Measurements from ENCODE around the gene CPPED1.

Gene CPPED1, protein sequence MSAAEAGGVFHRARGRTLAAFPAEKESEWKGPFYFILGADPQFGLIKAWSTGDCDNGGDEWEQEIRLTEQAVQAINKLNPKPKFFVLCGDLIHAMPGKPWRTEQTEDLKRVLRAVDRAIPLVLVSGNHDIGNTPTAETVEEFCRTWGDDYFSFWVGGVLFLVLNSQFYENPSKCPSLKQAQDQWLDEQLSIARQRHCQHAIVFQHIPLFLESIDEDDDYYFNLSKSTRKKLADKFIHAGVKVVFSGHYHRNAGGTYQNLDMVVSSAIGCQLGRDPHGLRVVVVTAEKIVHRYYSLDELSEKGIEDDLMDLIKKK

DNA sequence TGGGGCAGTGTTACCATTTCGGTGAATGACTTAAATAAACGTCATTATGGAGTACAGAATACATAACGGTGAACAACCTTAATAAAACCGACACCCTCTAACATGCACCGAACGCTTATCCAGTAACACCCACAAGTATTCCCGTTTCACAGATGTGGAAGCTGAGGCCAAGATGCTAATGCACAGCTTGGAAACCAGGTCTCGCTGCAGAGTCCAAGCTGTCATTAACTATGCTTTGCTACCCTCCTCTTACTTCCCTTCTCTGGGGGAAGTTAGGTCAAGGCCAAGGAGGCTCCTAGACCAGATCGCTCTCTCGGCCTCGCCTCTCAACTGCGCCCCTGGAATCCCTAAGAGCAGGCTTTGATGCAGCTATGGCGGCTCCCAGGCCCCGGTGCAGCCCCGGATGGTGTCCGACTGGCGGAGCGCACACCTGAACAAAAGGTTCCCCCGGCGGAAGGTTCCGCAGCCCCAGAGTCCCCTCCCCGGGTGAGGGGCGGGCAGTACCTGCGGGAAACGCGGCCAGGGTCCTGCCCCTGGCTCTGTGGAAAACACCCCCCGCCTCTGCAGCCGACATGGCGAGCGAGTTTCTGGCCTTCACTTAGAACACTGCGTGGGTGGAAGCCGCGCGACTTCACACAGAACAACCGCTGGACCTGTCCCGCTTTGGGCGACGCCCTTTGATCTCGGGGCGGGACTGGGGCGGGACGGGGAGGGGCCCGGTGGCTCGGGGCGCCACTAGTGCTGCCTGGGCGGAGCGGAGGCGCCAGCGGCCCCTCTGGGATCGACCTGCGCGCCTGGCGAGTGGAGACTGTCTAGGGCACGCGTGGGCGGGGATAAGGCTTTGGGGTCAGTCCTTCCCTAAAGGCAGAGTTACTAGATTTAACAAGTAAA, at the start of gene CPPED1:
TSS of gene CPPED1 (minus strand) at position 685 of the 891 bp plus-strand sequence. CDS start at position 574, 111 bp downstream.
- Histone ChIP-seq H3K9ac (ENCODE audit: insufficient read length) (peak within 1 kb of the TSS; percentile 52), H3K27ac (0 out of 2 replicates have a peak within 1 kb of the TSS, but pooled peaks have one; percentile 48), H3K9me3 (ENCODE audit: low read depth, low read length) (no peaks in the 10 kb centered on the region), H3K4me3 (peak within 1 kb of the TSS; percentile 78), H3K36me3 (ENCODE audit: insufficient read depth, low read length) (no peaks in the 10 kb centered on the region)
- no peak for TF ChIP-seq FOXP2 (optimal IDR thresholded peaks at IDR 0.05; ENCODE audit: control extremely low read depth, extremely low read length, insufficient read depth)
- TF ChIP-seq EZH2 (IDR thresholded peaks at IDR 0.05), result no peak
- peak; percentile 66 for TF ChIP-seq POLR2AphosphoS5 (IDR thresholded peaks at IDR 0.05; ENCODE audit: borderline replicate concordance, low read depth, low read length)
- DNase-seq (ENCODE audit: low read depth, low spot score), result peak; percentile 55

DNA sequence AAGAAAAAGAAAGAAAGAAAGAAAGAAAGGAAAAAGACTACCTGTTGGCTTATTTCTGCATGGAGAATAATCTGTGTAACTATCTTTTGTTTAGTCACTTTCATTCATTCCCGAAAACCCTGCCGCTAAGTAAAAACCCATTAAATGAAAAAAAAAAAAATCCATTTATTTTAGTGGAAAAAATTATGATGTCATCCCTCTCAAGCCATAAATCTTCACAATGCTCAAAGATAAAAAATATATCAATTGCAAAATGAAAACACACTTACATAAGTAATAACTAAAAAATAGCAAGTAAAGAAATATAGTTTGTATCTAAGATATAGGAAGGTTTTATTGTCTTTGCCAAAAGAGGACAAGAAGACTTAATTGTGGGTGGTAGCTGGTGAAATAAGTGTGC, 46.5 kb upstream of the CPPED1 start:
- no peak overlapping the region for H3K9ac ChIP-seq (ENCODE audit: insufficient read length)
- TF ChIP-seq FOXP2 (optimal IDR thresholded peaks at IDR 0.05; ENCODE audit: control extremely low read depth, extremely low read length, insufficient read depth) (no peak), POLR2AphosphoS5 (IDR thresholded peaks at IDR 0.05; ENCODE audit: borderline replicate concordance, low read depth, low read length) (no peak), EZH2 (IDR thresholded peaks at IDR 0.05) (no peak)
- H3K36me3 ChIP-seq (ENCODE audit: insufficient read depth, low read length), result no peaks in the 10 kb centered on the region
- H3K9me3 ChIP-seq (ENCODE audit: low read depth, low read length), result no peaks in the 10 kb centered on the region
- no peak overlapping the region for H3K4me3 ChIP-seq
- H3K27ac ChIP-seq, result no peak overlapping the region
- no peak for DNase-seq (ENCODE audit: low read depth, low spot score)

DNA sequence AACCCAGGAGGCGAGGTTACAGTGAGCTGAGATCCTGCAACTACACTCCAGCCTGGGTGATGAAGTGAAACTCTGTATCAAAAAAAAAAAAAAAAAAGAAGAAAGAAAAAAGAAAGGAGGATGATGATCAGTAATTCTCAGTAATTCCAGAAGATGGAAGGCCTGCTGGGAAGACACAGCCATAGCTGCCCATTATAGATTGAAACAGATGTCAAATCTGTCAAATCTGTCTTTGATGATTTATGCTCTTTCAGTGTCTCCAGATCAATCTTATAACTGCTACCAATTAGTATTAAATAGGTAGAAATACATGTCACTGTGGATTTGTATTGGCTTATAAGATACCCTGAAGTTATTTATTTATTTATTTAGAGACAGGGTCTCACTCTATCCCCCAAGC, 42.9 kb upstream of the CPPED1 start:
- TF ChIP-seq EZH2 (IDR thresholded peaks at IDR 0.05), result no peak
- Histone ChIP-seq H3K9me3 (ENCODE audit: low read depth, low read length) (no peaks in the 10 kb centered on the region), H3K4me3 (no peak overlapping the region), H3K27ac (no peak overlapping the region), H3K9ac (ENCODE audit: insufficient read length) (no peak overlapping the region), H3K36me3 (ENCODE audit: insufficient read depth, low read length) (no peaks in the 10 kb centered on the region)
- DNase-seq (ENCODE audit: low read depth, low spot score), result no peak

DNA sequence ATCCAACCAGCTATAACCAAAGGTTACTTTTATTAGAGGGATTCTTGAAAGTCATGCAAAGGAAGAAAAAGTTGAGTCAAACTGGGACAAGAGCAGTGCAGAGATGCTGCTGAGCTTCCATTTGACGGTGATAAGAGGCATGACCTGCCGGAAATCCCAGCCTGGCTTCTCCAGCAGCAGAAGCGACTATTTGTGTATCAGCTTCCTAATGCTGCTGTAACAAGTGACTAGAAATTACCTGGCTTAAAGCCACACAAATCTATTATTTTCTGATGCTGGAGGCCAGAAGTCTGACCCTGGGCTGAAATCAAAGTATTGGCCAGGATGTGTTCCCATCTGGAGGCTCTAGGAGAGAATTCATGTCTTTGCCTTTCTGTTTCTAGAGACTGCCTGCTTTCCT, 41.6 kb upstream of the CPPED1 start:
- Histone ChIP-seq H3K4me3 (no peak overlapping the region), H3K27ac (no peak overlapping the region), H3K9ac (ENCODE audit: insufficient read length) (no peak overlapping the region), H3K9me3 (ENCODE audit: low read depth, low read length) (no peaks in the 10 kb centered on the region), H3K36me3 (ENCODE audit: insufficient read depth, low read length) (no peaks in the 10 kb centered on the region)
- TF ChIP-seq POLR2AphosphoS5 (IDR thresholded peaks at IDR 0.05; ENCODE audit: borderline replicate concordance, low read depth, low read length) (no peak), FOXP2 (optimal IDR thresholded peaks at IDR 0.05; ENCODE audit: control extremely low read depth, extremely low read length, insufficient read depth) (no peak), EZH2 (IDR thresholded peaks at IDR 0.05) (no peak)
- no peak for DNase-seq (ENCODE audit: low read depth, low spot score)

DNA sequence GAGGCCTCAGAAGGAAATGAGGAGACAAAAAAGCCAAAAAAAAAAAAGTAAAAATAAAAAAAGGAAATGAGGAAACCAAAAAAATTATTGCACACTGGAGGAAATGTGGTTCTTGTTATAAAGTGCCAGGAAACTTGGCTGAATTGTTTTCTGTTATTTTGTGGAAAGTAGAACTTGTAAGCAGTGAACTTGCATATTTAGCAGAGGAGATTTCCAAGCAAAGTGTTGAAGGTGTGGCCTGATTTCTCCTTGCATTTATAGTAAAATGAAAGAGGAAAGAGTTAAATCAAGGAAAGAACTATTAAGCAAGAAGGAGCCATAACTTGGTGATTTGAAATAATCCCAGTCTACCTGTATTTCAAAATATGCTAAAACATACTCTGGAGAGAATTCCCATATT, 34.1 kb upstream of the CPPED1 start:
- Histone ChIP-seq H3K27ac (no peak overlapping the region), H3K9ac (ENCODE audit: insufficient read length) (no peak overlapping the region), H3K9me3 (ENCODE audit: low read depth, low read length) (no peaks in the 10 kb centered on the region), H3K4me3 (no peak overlapping the region), H3K36me3 (ENCODE audit: insufficient read depth, low read length) (no peaks in the 10 kb centered on the region)
- TF ChIP-seq POLR2AphosphoS5 (IDR thresholded peaks at IDR 0.05; ENCODE audit: borderline replicate concordance, low read depth, low read length) (no peak), EZH2 (IDR thresholded peaks at IDR 0.05) (no peak), FOXP2 (optimal IDR thresholded peaks at IDR 0.05; ENCODE audit: control extremely low read depth, extremely low read length, insufficient read depth) (no peak)
- no peak for DNase-seq (ENCODE audit: low read depth, low spot score)

DNA sequence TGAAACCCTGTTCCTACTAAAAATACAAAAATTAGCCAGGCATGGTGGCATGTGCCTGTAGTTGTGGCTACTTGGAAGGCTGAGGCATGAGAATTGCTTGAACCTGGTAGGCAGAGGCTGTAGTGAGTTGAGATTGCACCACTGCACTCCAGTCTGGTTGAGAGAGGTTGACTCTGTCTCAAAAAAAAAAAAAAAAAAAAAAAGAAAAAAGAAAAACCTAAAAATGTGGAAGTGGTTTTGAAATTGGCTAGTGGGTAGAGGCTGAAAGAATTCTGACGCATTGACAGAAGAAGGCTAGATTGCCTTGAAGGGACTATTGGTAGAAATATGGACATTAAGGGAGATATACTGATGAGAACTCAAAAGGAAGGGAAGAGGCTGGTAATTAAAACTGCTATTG, 33.6 kb upstream of the CPPED1 start:
- no peak for DNase-seq (ENCODE audit: low read depth, low spot score)
- Histone ChIP-seq H3K9me3 (ENCODE audit: low read depth, low read length) (no peaks in the 10 kb centered on the region), H3K27ac (no peak overlapping the region), H3K36me3 (ENCODE audit: insufficient read depth, low read length) (no peaks in the 10 kb centered on the region), H3K4me3 (no peak overlapping the region), H3K9ac (ENCODE audit: insufficient read length) (no peak overlapping the region)
- TF ChIP-seq POLR2AphosphoS5 (IDR thresholded peaks at IDR 0.05; ENCODE audit: borderline replicate concordance, low read depth, low read length), result no peak
- TF ChIP-seq FOXP2 (optimal IDR thresholded peaks at IDR 0.05; ENCODE audit: control extremely low read depth, extremely low read length, insufficient read depth), result no peak
- TF ChIP-seq EZH2 (IDR thresholded peaks at IDR 0.05), result no peak

DNA sequence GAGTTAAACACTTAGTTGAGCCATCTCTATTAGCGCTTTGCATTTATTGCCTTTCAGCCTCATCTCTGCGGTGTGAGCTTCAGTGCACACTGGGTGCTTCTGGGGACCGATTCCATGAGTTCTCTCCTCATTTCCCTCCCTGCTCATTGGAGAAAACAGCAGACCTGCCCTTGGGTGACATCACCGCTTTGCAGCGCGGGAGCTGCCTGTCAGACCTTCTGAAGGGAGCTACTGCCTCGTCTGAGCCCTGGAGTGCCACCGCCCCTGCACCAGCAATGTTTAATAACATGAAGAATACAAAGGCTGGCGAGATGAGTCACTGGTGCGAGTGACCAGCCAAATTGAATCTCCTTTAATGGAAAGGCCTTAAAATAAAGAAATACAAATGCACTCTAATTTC, 30.2 kb upstream of the CPPED1 start:
- Histone ChIP-seq H3K9me3 (ENCODE audit: low read depth, low read length) (no peaks in the 10 kb centered on the region), H3K9ac (ENCODE audit: insufficient read length) (no peak overlapping the region), H3K27ac (no peak overlapping the region), H3K36me3 (ENCODE audit: insufficient read depth, low read length) (no peaks in the 10 kb centered on the region), H3K4me3 (no peak overlapping the region)
- DNase-seq (ENCODE audit: low read depth, low spot score), result no peak
- TF ChIP-seq EZH2 (IDR thresholded peaks at IDR 0.05) (no peak), FOXP2 (optimal IDR thresholded peaks at IDR 0.05; ENCODE audit: control extremely low read depth, extremely low read length, insufficient read depth) (no peak), POLR2AphosphoS5 (IDR thresholded peaks at IDR 0.05; ENCODE audit: borderline replicate concordance, low read depth, low read length) (no peak)

DNA sequence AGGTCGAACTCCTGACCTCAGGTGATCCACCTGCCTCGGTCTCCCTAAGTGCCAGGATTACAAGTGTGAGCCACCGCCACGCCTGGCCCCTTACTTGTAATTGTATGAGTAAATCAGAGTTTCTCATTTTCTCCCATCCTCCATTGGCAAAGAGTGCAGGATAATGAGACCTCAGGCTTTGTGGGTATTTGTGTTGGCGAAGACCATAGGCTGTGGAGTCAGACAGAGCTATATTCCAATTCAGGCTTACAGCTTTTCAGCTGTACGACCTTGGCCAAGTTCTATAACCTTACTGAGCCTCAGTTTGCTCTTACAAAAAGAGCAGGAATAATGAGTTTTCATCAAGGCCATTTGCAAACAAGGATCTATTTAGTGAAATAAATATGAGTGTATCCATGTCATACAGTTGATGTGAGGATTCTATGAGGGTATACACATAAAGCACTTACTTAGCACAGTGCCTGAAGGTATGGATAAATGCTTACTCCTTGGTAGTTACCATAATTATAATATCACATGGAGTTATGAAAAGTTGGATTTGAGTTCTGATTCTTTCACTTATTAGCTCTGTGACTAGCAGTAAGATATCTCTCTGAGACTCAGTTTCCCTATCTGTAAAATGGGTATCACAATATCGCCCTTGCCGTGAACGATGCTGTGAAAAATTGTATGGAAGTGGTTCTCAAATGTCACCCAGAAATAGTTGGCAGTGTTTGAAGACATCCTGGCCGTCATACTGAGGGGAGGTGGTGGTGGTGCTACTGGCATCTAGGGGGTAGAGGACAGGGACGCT, 25.6 kb upstream of the CPPED1 start:
- TF ChIP-seq FOXP2 (optimal IDR thresholded peaks at IDR 0.05; ENCODE audit: control extremely low read depth, extremely low read length, insufficient read depth) (no peak), POLR2AphosphoS5 (IDR thresholded peaks at IDR 0.05; ENCODE audit: borderline replicate concordance, low read depth, low read length) (no peak), EZH2 (IDR thresholded peaks at IDR 0.05) (no peak)
- no peak for DNase-seq (ENCODE audit: low read depth, low spot score)
- no peak overlapping the region for H3K9ac ChIP-seq (ENCODE audit: insufficient read length)
- no peak overlapping the region for H3K4me3 ChIP-seq
- H3K27ac ChIP-seq, result no peak overlapping the region
- H3K36me3 ChIP-seq (ENCODE audit: insufficient read depth, low read length), result no peaks in the 10 kb centered on the region
- H3K9me3 ChIP-seq (ENCODE audit: low read depth, low read length), result no peaks in the 10 kb centered on the region
